ENCODE measurements around the gene CRLF2. TPM values are rescaled to one million over a fixed set of nuclear protein-coding genes. Genes with fewer than 3 reads are reported as not detected.
A peak's percentile ranks its signal among the peaks of the same experiment; 100 is the strongest.
"Not testable (repeated sequence)": the region's sequence is repeated elsewhere in the genome, so short reads cannot be mapped to it uniquely, and the experiment has no call there.

CRLF2 gene
- total RNA-seq, 1 donor from 2014 or later: not detected

GRCh38 chrX:1173435-1173834, 39.0 kb downstream of the CRLF2 start:
- intact Hi-C loops (cut with DNase I): not testable (repeated sequence)

GRCh38 chrX:1172496-1172895, 40.0 kb downstream of the CRLF2 start:
- intact Hi-C loops (cut with DNase I): no loop called here
- DNase-seq (ENCODE audit: low spot score): no peak

More at GRCh38 chrX:1173435-1173834, 39.0 kb downstream of the CRLF2 start:
- DNase-seq (ENCODE audit: low spot score): not testable (repeated sequence)

- intact Hi-C loops (cut with DNase I); DNase-seq (ENCODE audit: low spot score): not testable (repeated sequence)
These were observed 40.5 kb downstream of the CRLF2 start for GRCh38 chrX:1171915-1172314.

- intact Hi-C loops (cut with DNase I): no loop called here
- DNase-seq (ENCODE audit: low spot score): no peak
These were observed 42.2 kb downstream of the CRLF2 start for GRCh38 chrX:1170243-1170642.

- no peak for DNase-seq (ENCODE audit: low spot score)
- intact Hi-C loops (cut with DNase I): no loop called here
These were observed 43.3 kb downstream of the CRLF2 start for GRCh38 chrX:1169189-1169588.

- intact Hi-C loops (cut with DNase I): no loop called here
- no peak for DNase-seq (ENCODE audit: low spot score)
These were observed 44.4 kb downstream of the CRLF2 start for GRCh38 chrX:1167918-1168481.

- intact Hi-C loops (cut with DNase I): no loop called here
- DNase-seq (ENCODE audit: low spot score): no peak
These were observed 45.0 kb downstream of the CRLF2 start for GRCh38 chrX:1167466-1167865.

GRCh38 chrX:1165535-1166196, 46.8 kb downstream of the CRLF2 start:
- DNase-seq (ENCODE audit: low spot score): no peak
- intact Hi-C loops (cut with DNase I): no loop called here

GRCh38 chrX:1164322-1165288, 47.8 kb downstream of the CRLF2 start:
- DNase-seq (ENCODE audit: low spot score): no peak
- intact Hi-C loops (cut with DNase I): no loop called here

- DNase-seq (ENCODE audit: low spot score): peak; percentile 6
- intact Hi-C loops (cut with DNase I): no loop called here
These were observed 49.2 kb downstream of the CRLF2 start for GRCh38 chrX:1163231-1163630.

- intact Hi-C loops (cut with DNase I): no loop called here
- DNase-seq (ENCODE audit: low spot score): peak; percentile 12
These were observed 50.1 kb downstream of the CRLF2 start for GRCh38 chrX:1162119-1162916.

- intact Hi-C loops (cut with DNase I): no loop called here
- DNase-seq (ENCODE audit: low spot score): no peak
These were observed 52.9 kb downstream of the CRLF2 start for GRCh38 chrX:1159548-1159947.

GRCh38 chrX:1156681-1157455, 55.6 kb downstream of the CRLF2 start:
- intact Hi-C loops (cut with DNase I); DNase-seq (ENCODE audit: low spot score): not testable (repeated sequence)

GRCh38 chrX:1153940-1154339, 58.5 kb downstream of the CRLF2 start:
- intact Hi-C loops (cut with DNase I): no loop called here
- no peak for DNase-seq (ENCODE audit: low spot score)

GRCh38 chrX:1152090-1152489, 60.4 kb downstream of the CRLF2 start:
- intact Hi-C loops (cut with DNase I): no loop called here
- no peak for DNase-seq (ENCODE audit: low spot score)

GRCh38 chrX:1151378-1152077, 60.9 kb downstream of the CRLF2 start:
- intact Hi-C loops (cut with DNase I): no loop called here
- no peak for DNase-seq (ENCODE audit: low spot score)

GRCh38 chrX:1150569-1151347, 61.7 kb downstream of the CRLF2 start:
- intact Hi-C loops (cut with DNase I): no loop called here
- DNase-seq (ENCODE audit: low spot score): no peak

All from cardiac septum (tissue), 1 donor.